ENCODE data around the gene MTA3.

The MTA3 gene

DNA sequence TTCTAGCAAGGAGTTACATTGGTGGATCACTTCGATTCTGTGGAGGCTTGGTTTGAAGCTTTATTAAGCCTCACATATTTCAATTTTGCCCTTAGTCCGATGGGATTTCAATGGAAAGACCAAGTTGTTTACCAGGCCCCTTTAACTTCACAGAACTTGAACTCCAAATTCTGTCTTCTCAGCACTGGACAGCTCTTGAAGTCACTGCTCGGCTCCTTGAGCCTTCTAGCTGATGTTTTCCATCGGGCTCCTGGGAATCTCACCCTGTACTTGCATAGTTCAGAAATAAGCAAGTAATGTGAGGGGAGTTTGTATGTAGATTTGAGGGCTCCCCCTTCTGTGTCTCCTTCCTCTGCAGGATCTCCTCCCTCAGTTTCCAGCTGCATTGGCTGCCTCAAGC lies 180.4 kb downstream of the MTA3 start:
- CTCF ChIA-PET: interaction anchor here (1.3 kb wide), 1 partner anchor 9 kb away, joined by 4 read pairs; no protein-coding TSS in a partner anchor
- Histone ChIP-seq H3K27me3 (replicated peaks in 2 of 5; ENCODE audit: control insufficient read depth in 4 of 5, insufficient read depth in 5 of 5, low read length in 4 of 5) (no peaks in the 10 kb centered on the region), H3K4me1 (ENCODE audit: control extremely low read depth in 1 of 4, control insufficient read depth in 4 of 4, insufficient read depth in 4 of 4, low read length in 3 of 4) (peaks cover 25 to 36% (median 32%) of the 10 kb centered on the region in 4 experiments), H3K9me3 (ENCODE audit: control extremely low read depth in 1 of 5, control insufficient read depth in 4 of 5, insufficient read depth in 2 of 5, low read depth in 1 of 5, low read length in 4 of 5) (no peaks in the 10 kb centered on the region), H3K4me3 (ENCODE audit: control insufficient read depth in 1 of 7, extremely low read depth in 1 of 7, insufficient read depth in 4 of 7, low read depth in 2 of 7, low read length in 6 of 7) (no peak overlapping the region), H3K27ac (ENCODE audit: insufficient read depth in 1 of 2, low read depth in 1 of 2, low read length in 2 of 2, poor library complexity in 1 of 2, severe bottlenecking in 2 of 2) (no peak overlapping the region), H3K36me3 (ENCODE audit: control insufficient read depth in 4 of 4, insufficient read depth in 4 of 4, low read length in 3 of 4) (no peaks in the 10 kb centered on the region)
- WGBS (ENCODE audit: insufficient coverage): 92% methylated on average over 1 of the region's 4 CpGs
- POLR2A ChIA-PET: no interaction called here
- no peak for DNase-seq

DNA sequence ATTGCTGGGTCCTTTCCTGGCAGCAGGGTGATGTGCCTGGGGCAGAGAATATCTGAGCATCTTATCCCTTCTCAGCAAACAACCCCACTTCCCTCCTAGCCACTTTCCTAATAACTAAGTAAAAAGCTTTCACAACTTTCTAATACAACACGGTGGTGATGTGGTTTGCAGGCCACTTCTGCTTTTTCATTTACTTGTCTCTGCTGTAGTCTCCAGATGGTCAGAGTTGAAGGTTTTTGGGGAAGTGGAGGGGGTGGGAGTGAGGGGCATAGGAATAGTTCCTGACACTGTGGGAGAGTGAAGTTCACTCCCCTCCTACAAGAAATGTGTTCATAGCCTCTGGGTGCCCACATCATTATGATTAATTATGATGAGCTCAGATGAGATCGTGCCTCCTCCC lies 183.9 kb downstream of the MTA3 start:
- ChIA-PET POLR2A (interaction anchor here (0.6 kb wide), 1 partner anchor 78 kb away, joined by 3 read pairs; no protein-coding TSS in a partner anchor), CTCF (interaction anchor here (0.8 to 3.3 kb wide), 7 partner anchors 11 to 1353 kb away, joined by 3 to 13 read pairs (median 4); partner anchors contain the start of gene OXER1)
- peaks cover 27 to 70% (median 56%) of the 10 kb centered on the region in 4 experiments for H3K4me1 ChIP-seq (ENCODE audit: control extremely low read depth in 1 of 4, control insufficient read depth in 4 of 4, insufficient read depth in 4 of 4, low read length in 3 of 4)
- no peaks in the 10 kb centered on the region for H3K36me3 ChIP-seq (ENCODE audit: control insufficient read depth in 4 of 4, insufficient read depth in 4 of 4, low read length in 3 of 4)
- no peaks in the 10 kb centered on the region for H3K9me3 ChIP-seq (ENCODE audit: control extremely low read depth in 1 of 5, control insufficient read depth in 4 of 5, insufficient read depth in 2 of 5, low read depth in 1 of 5, low read length in 4 of 5)
- no peaks in the 10 kb centered on the region for H3K27me3 ChIP-seq (replicated peaks in 2 of 5; ENCODE audit: control insufficient read depth in 4 of 5, insufficient read depth in 5 of 5, low read length in 4 of 5)
- DNase-seq: peak; percentile 90 to 99 (median 99)
- no peak overlapping the region for H3K27ac ChIP-seq (ENCODE audit: insufficient read depth in 1 of 2, low read depth in 1 of 2, low read length in 2 of 2, poor library complexity in 1 of 2, severe bottlenecking in 2 of 2)
- WGBS (ENCODE audit: insufficient coverage): 0% methylated on average over 1 of the region's 2 CpGs
- peak overlapping the region in 4 of 7 experiments; percentile 21 to 57 (median 30) for H3K4me3 ChIP-seq (ENCODE audit: control insufficient read depth in 1 of 7, extremely low read depth in 1 of 7, insufficient read depth in 4 of 7, low read depth in 2 of 7, low read length in 6 of 7)

DNA sequence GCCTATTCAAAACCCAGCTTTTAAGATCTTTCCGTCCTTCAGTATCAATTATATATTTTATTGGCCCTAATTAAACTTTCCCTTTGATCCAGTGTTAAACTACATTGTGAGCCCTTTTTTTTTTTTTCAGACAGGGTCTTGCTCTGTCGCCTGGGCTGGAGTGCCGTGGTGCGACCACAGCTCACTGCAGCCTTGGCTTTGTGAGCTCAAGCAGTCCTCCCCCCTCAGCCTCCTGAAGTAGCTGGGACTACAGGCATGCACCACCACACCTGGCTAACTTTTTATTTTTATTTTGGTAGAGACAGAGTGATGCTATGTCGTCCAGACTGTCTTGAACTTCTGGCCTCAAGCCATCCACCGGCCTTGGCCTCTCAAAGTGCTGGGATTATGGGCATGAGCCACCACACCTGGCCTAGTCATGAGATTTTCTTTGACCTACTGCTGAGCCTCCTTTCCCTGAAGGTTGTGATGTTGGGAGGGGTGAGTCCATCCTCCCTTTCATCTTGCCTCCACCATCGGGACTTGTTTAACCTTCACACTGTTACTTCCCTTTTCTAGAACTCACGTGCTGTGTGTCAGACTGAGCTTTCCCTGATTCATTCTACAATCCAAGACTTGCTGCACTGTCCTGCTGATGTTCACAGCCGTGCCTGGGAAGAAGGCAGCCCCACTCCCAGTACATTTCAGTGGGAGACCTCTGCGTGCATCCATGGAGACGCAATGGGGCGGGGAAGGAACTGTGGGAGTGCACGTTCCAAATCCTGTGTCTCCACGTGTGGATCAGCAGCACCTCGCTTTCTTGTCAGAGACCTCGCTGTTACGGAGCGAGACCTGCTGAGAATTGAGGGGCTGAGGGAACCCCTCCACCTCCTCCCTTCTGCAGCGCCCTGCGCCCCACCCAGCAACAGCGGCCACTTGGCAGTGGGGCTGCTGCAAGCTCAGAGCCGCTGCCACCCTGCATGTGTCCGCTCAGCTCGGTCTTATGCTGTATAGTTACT lies 184.7 kb downstream of the MTA3 start:
- WGBS (ENCODE audit: insufficient coverage): 70% methylated on average over 13 of the region's 24 CpGs
- POLR2A ChIA-PET: no interaction called here
- H3K27ac ChIP-seq (ENCODE audit: insufficient read depth in 1 of 2, low read depth in 1 of 2, low read length in 2 of 2, poor library complexity in 1 of 2, severe bottlenecking in 2 of 2): no peak overlapping the region
- peak; percentile 44 to 83 (median 75) for DNase-seq
- peaks cover 27 to 70% (median 56%) of the 10 kb centered on the region in 4 experiments for H3K4me1 ChIP-seq (ENCODE audit: control extremely low read depth in 1 of 4, control insufficient read depth in 4 of 4, insufficient read depth in 4 of 4, low read length in 3 of 4)
- CTCF ChIA-PET: interaction anchor here (0.9 to 3.3 kb wide), 9 partner anchors 11 to 1352 kb away, joined by 3 to 13 read pairs (median 4); partner anchors contain the start of gene OXER1
- no peaks in the 10 kb centered on the region for H3K27me3 ChIP-seq (replicated peaks in 2 of 5; ENCODE audit: control insufficient read depth in 4 of 5, insufficient read depth in 5 of 5, low read length in 4 of 5)
- H3K4me3 ChIP-seq (ENCODE audit: control insufficient read depth in 1 of 7, extremely low read depth in 1 of 7, insufficient read depth in 4 of 7, low read depth in 2 of 7, low read length in 6 of 7): peak overlapping the region in 4 of 7 experiments; percentile 21 to 57 (median 30)
- no peaks in the 10 kb centered on the region for H3K9me3 ChIP-seq (ENCODE audit: control extremely low read depth in 1 of 5, control insufficient read depth in 4 of 5, insufficient read depth in 2 of 5, low read depth in 1 of 5, low read length in 4 of 5)
- H3K36me3 ChIP-seq (ENCODE audit: control insufficient read depth in 4 of 4, insufficient read depth in 4 of 4, low read length in 3 of 4): no peaks in the 10 kb centered on the region

DNA sequence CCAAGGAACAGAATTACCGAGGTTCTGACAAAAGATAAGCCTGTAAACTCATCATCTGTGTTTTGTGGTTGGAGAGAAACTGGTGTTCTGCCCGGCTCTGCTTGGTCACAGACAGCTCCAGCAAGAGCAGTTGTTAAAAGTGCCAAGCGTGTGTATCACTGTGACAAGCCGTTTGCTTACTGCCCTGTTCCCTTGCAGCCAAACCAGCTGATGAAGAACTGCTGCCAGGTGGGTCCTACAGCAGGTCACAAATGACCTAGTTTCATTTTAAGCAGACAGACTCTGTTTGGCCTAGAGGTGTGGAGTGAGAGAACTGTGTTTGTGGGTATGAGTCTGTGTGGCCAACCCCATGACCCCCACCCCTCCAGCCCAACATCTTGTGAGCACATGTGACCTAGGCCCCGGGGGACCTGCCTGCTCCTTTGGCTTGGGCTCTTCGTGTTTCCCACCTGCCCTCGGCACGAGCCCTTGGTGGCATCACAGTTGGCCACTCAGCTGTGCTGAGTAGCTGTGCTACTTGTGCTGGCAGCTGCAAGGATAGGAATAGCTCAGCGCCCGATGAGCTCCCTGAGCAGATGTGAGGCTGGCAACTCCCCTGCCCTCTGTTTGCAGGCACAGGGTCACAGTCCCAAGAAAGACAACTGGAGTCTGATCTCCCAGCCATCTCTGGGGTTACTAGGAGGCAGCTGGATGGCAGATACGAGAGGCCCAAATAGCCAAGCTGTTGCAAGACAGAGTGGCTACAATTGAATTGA lies 185.8 kb downstream of the MTA3 start:
- WGBS (ENCODE audit: insufficient coverage): 58% methylated on average over 6 of the region's 11 CpGs
- Histone ChIP-seq H3K4me1 (ENCODE audit: control extremely low read depth in 1 of 4, control insufficient read depth in 4 of 4, insufficient read depth in 4 of 4, low read length in 3 of 4) (peaks cover 27 to 70% (median 56%) of the 10 kb centered on the region in 4 experiments), H3K9me3 (ENCODE audit: control extremely low read depth in 1 of 5, control insufficient read depth in 4 of 5, insufficient read depth in 2 of 5, low read depth in 1 of 5, low read length in 4 of 5) (no peaks in the 10 kb centered on the region), H3K4me3 (ENCODE audit: control insufficient read depth in 1 of 7, extremely low read depth in 1 of 7, insufficient read depth in 4 of 7, low read depth in 2 of 7, low read length in 6 of 7) (no peak overlapping the region), H3K36me3 (ENCODE audit: control insufficient read depth in 4 of 4, insufficient read depth in 4 of 4, low read length in 3 of 4) (no peaks in the 10 kb centered on the region), H3K27me3 (replicated peaks in 2 of 5; ENCODE audit: control insufficient read depth in 4 of 5, insufficient read depth in 5 of 5, low read length in 4 of 5) (no peaks in the 10 kb centered on the region), H3K27ac (ENCODE audit: insufficient read depth in 1 of 2, low read depth in 1 of 2, low read length in 2 of 2, poor library complexity in 1 of 2, severe bottlenecking in 2 of 2) (no peak overlapping the region)
- peak in 2 of 3 donors; percentile 60 to 74 for DNase-seq
- POLR2A ChIA-PET: interaction anchor here (0.6 to 1.4 kb wide), 2 partner anchors 8 to 57 kb away, joined by 3 to 4 read pairs; no protein-coding TSS in a partner anchor
- CTCF ChIA-PET: interaction anchor here (1.2 to 3.3 kb wide), 7 partner anchors 10 to 99 kb away, joined by 3 to 13 read pairs (median 5); partner anchors contain the start of genes HAAO and OXER1

DNA sequence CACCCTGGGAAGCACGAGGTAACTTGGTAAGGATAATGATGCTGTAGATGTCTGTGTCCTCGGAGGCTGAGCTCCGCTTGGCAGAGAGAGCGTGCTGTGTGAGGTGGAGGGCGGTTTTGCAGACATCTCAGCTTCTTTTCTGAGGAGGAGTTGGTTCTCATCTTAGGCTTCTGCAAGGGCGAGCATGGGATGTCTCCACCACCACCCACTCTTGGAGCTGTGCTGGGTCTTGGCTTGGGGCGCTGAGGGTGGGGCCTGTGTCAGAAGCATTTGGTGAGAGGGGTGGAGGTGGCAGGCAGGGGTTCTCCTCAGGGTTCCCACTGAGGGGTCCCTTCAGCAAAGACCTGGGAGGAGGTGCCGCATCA lies 186.3 kb downstream of the MTA3 start:
- DNase-seq: no peak
- Histone ChIP-seq H3K4me1 (ENCODE audit: control extremely low read depth in 1 of 4, control insufficient read depth in 4 of 4, insufficient read depth in 4 of 4, low read length in 3 of 4) (peaks cover 27 to 70% (median 56%) of the 10 kb centered on the region in 4 experiments), H3K4me3 (ENCODE audit: control insufficient read depth in 1 of 7, extremely low read depth in 1 of 7, insufficient read depth in 4 of 7, low read depth in 2 of 7, low read length in 6 of 7) (no peak overlapping the region), H3K36me3 (ENCODE audit: control insufficient read depth in 4 of 4, insufficient read depth in 4 of 4, low read length in 3 of 4) (no peaks in the 10 kb centered on the region), H3K27me3 (replicated peaks in 2 of 5; ENCODE audit: control insufficient read depth in 4 of 5, insufficient read depth in 5 of 5, low read length in 4 of 5) (no peaks in the 10 kb centered on the region), H3K27ac (ENCODE audit: insufficient read depth in 1 of 2, low read depth in 1 of 2, low read length in 2 of 2, poor library complexity in 1 of 2, severe bottlenecking in 2 of 2) (no peak overlapping the region), H3K9me3 (ENCODE audit: control extremely low read depth in 1 of 5, control insufficient read depth in 4 of 5, insufficient read depth in 2 of 5, low read depth in 1 of 5, low read length in 4 of 5) (no peaks in the 10 kb centered on the region)
- 50% methylated on average over 2 of the region's 8 CpGs for WGBS (ENCODE audit: insufficient coverage)
- ChIA-PET POLR2A (interaction anchor here (1.4 kb wide), 1 partner anchor 56 kb away, joined by 4 read pairs; no protein-coding TSS in a partner anchor), CTCF (interaction anchor here (1.2 to 3.3 kb wide), 5 partner anchors 9 to 100 kb away, joined by 3 to 13 read pairs (median 5); partner anchors contain the start of genes HAAO and OXER1)

DNA sequence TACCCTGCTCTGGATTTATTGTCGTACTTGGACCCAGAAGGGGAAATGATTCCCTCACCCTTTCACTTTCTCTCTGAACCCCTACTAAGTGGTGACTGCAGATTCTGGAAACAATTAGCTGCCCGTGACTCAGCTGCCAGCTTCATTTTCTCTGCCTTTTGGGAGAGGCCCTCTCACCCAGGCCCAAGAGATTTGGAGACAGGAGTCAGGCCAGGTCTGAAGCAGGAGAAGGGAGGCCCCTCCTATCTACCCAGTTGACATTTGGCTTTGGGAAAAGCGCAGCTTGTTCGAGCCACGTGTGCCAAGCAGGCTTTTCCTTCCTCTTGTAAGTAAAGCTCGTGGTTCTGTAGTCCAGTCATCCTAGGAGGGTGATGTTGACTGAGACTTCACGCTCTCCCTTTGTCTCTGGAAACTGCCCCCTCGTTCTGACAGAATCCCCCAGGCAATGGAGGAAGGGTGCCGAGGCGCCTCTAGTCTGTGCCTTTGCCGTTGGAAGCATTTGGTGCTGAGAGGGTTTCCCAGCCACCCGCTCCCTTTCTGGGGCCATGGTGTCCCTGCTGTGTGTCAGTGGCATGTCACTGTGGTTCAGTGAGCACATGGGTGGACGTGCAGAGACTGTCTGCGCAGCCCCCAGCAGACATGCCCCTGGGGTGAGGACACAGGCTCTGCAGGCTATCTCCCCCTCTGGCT lies 186.9 kb downstream of the MTA3 start:
- WGBS (ENCODE audit: insufficient coverage): 76% methylated on average over 5 of the region's 14 CpGs
- peak in 2 of 3 donors; percentile 60 for DNase-seq
- no peaks in the 10 kb centered on the region for H3K9me3 ChIP-seq (ENCODE audit: control extremely low read depth in 1 of 5, control insufficient read depth in 4 of 5, insufficient read depth in 2 of 5, low read depth in 1 of 5, low read length in 4 of 5)
- peaks cover 27 to 68% (median 56%) of the 10 kb centered on the region in 4 experiments for H3K4me1 ChIP-seq (ENCODE audit: control extremely low read depth in 1 of 4, control insufficient read depth in 4 of 4, insufficient read depth in 4 of 4, low read length in 3 of 4)
- H3K27me3 ChIP-seq (replicated peaks in 2 of 5; ENCODE audit: control insufficient read depth in 4 of 5, insufficient read depth in 5 of 5, low read length in 4 of 5): no peaks in the 10 kb centered on the region
- CTCF ChIA-PET: interaction anchor here (1.2 to 3.3 kb wide), 5 partner anchors 8 to 37 kb away, joined by 3 to 13 read pairs (median 5); partner anchors contain the start of genes HAAO and OXER1
- POLR2A ChIA-PET: interaction anchor here (1.4 kb wide), 1 partner anchor 55 kb away, joined by 4 read pairs; no protein-coding TSS in a partner anchor
- H3K27ac ChIP-seq (ENCODE audit: insufficient read depth in 1 of 2, low read depth in 1 of 2, low read length in 2 of 2, poor library complexity in 1 of 2, severe bottlenecking in 2 of 2): no peak overlapping the region
- H3K4me3 ChIP-seq (ENCODE audit: control insufficient read depth in 1 of 7, extremely low read depth in 1 of 7, insufficient read depth in 4 of 7, low read depth in 2 of 7, low read length in 6 of 7): peak overlapping the region in 1 of 7 experiments; percentile 29
- H3K36me3 ChIP-seq (ENCODE audit: control insufficient read depth in 4 of 4, insufficient read depth in 4 of 4, low read length in 3 of 4): no peaks in the 10 kb centered on the region

All from common myeloid progenitor, CD34-positive (primary cell).